Fibroblast of lung (primary cell): ENCODE results near the gene SRGAP2. TPM values are rescaled to one million over a fixed set of nuclear protein-coding genes. Genes with fewer than 3 reads are reported as not detected.
"Not testable (repeated sequence)": the region's sequence is repeated elsewhere in the genome, so short reads cannot be mapped to it uniquely, and the experiment has no call there.

Source experiments
- DNase-seq, 2 donors: peaks; one replicate each; pipeline versions ENCODE4 v3.0.0 to v3.0.0-alpha.2; 2010; ENCODE audit warnings: low read depth in 2 of 2
- H2AFZ ChIP-seq: 2 replicates; pipeline ENCODE4 v1.5.1; 2012; ENCODE audit warnings: low read length, control low read depth, inconsistent platforms
- H3K27ac ChIP-seq: 2 replicates; pipeline ENCODE4 v1.5.1; 2011; ENCODE audit warnings: low read length, control low read depth; ENCODE audit not compliant: insufficient read depth
- H3K27me3 ChIP-seq: 2 replicates; pipeline ENCODE4 v1.5.1; 2011; ENCODE audit warnings: mild to moderate bottlenecking, low read length; ENCODE audit not compliant: control insufficient read depth, insufficient read depth
- H3K36me3 ChIP-seq: 2 replicates; pipeline ENCODE4 v1.5.1; 2011; ENCODE audit warnings: low read length; ENCODE audit not compliant: control insufficient read depth, insufficient read depth
- H3K4me1 ChIP-seq: 2 replicates; pipeline ENCODE4 v1.5.1; 2011; ENCODE audit warnings: low read length; ENCODE audit not compliant: control insufficient read depth, insufficient read depth; ENCODE audit errors: extremely low read depth
- H3K4me2 ChIP-seq: 2 replicates; pipeline ENCODE4 v1.5.1; 2011; ENCODE audit warnings: low read length, control low read depth; ENCODE audit not compliant: insufficient read depth; ENCODE audit errors: extremely low read depth
- H3K4me3 ChIP-seq, 4 experiments: fragments of 200-600 bp in 1 of 4; sonication (generic) in 1 of 4; replicated peaks in 1 of 4; 2 replicates each; pipeline ENCODE4 v1.5.1; 2011 to 2016; ENCODE audit warnings: low read length in 4 of 4, low read depth in 3 of 4, mild to moderate bottlenecking in 3 of 4, control low read depth in 2 of 4, inconsistent platforms in 1 of 4, mixed read lengths in 1 of 4; ENCODE audit not compliant: insufficient read depth in 1 of 4; ENCODE audit errors: control extremely low read depth in 1 of 4
- H3K79me2 ChIP-seq: 2 replicates; pipeline ENCODE4 v1.5.1; 2012; ENCODE audit warnings: mild to moderate bottlenecking, low read length, inconsistent platforms; ENCODE audit not compliant: control insufficient read depth, insufficient read depth
- H3K9ac ChIP-seq: 2 replicates; pipeline ENCODE4 v1.5.1; 2011; ENCODE audit warnings: mild to moderate bottlenecking, low read length, control low read depth; ENCODE audit not compliant: insufficient read depth
- H3K9me3 ChIP-seq: 2 replicates; pipeline ENCODE4 v1.5.1; 2012; ENCODE audit warnings: low read depth, low read length; ENCODE audit not compliant: control insufficient read depth, insufficient read depth
- H4K20me1 ChIP-seq: 2 replicates; pipeline ENCODE4 v1.5.1; 2011; ENCODE audit warnings: low read length; ENCODE audit not compliant: control insufficient read depth, insufficient read depth; ENCODE audit errors: extremely low read depth
- polyA plus RNA-seq, 2 donors: library from polyadenylated mRNA; depleted of rRNA in 1 of 2; stranded (reverse) in 1 of 2; unstranded in 1 of 2; fragments of >200 nt; gene quantifications; 2 replicates each; pipeline ENCODE4 v1.2.1, GENCODE V29; 2011 to 2012; ENCODE audit warnings: missing spikeins in 1 of 2
- total RNA-seq: library from RNA; depleted of rRNA; stranded (reverse); fragments of >200 nt; gene quantifications from 2 replicates; pipeline ENCODE4 v1.2.1, GENCODE V29; 2014

The SRGAP2 gene
- total and polyA plus RNA-seq, 2 donors (not counting 1 experiment from before 2014, with no cell fraction given) = 14.3 to 51.9 TPM

GRCh38 chr1:206182368-206183317, 20.7 kb upstream of the SRGAP2 start:
- H4K20me1 ChIP-seq, H3K27ac ChIP-seq, H3K79me2 ChIP-seq, H3K9ac ChIP-seq, H3K9me3 ChIP-seq, H2AFZ ChIP-seq, H3K4me1 ChIP-seq, H3K36me3 ChIP-seq, H3K27me3 ChIP-seq, H3K4me2 ChIP-seq, H3K4me3 ChIP-seq: not testable (repeated sequence)
- peak; percentile 51 to 63 for DNase-seq

- H4K20me1 ChIP-seq, H3K27me3 ChIP-seq, H3K4me3 ChIP-seq, H3K27ac ChIP-seq, H2AFZ ChIP-seq, H3K9me3 ChIP-seq, H3K4me1 ChIP-seq, H3K4me2 ChIP-seq, H3K9ac ChIP-seq, H3K36me3 ChIP-seq, H3K79me2 ChIP-seq: not testable (repeated sequence)
- DNase-seq = peak in 1 of 2 donors; percentile 1
Measured at GRCh38 chr1:206183788-206184187, 19.6 kb upstream of the SRGAP2 start.

- H3K27me3 ChIP-seq, H3K36me3 ChIP-seq, H3K4me1 ChIP-seq, H3K79me2 ChIP-seq, H3K9me3 ChIP-seq, H3K4me3 ChIP-seq, DNase-seq, H4K20me1 ChIP-seq, H3K9ac ChIP-seq, H2AFZ ChIP-seq, H3K4me2 ChIP-seq, H3K27ac ChIP-seq: not testable (repeated sequence)
Measured at GRCh38 chr1:206185778-206186177, 17.6 kb upstream of the SRGAP2 start.

GRCh38 chr1:206186826-206187225, 16.5 kb upstream of the SRGAP2 start:
- not testable (repeated sequence) for H3K9me3 ChIP-seq, H3K4me3 ChIP-seq, H3K4me2 ChIP-seq, H2AFZ ChIP-seq, H3K79me2 ChIP-seq, H3K27ac ChIP-seq, H4K20me1 ChIP-seq, H3K4me1 ChIP-seq, H3K9ac ChIP-seq, H3K27me3 ChIP-seq, H3K36me3 ChIP-seq
- peak in 1 of 2 donors; percentile 0 for DNase-seq

GRCh38 chr1:206195182-206195581, 8.2 kb upstream of the SRGAP2 start:
- H3K36me3 ChIP-seq, H3K9me3 ChIP-seq, H3K4me3 ChIP-seq, H2AFZ ChIP-seq, H3K4me2 ChIP-seq, H3K79me2 ChIP-seq, DNase-seq, H4K20me1 ChIP-seq, H3K27ac ChIP-seq, H3K4me1 ChIP-seq, H3K27me3 ChIP-seq, H3K9ac ChIP-seq: not testable (repeated sequence)

GRCh38 chr1:206196748-206197424, 6.5 kb upstream of the SRGAP2 start:
- not testable (repeated sequence) for H3K79me2 ChIP-seq, H3K27me3 ChIP-seq, H4K20me1 ChIP-seq, H3K4me1 ChIP-seq, H3K9ac ChIP-seq, H3K9me3 ChIP-seq, H3K27ac ChIP-seq, DNase-seq, H3K36me3 ChIP-seq, H3K4me2 ChIP-seq, H2AFZ ChIP-seq, H3K4me3 ChIP-seq
